SJCRH30 (cell line): Measurements from ENCODE around the gene POLR3K. TPM values are rescaled to one million over a fixed set of nuclear protein-coding genes. Genes with fewer than 3 reads are reported as not detected.

Experiments
- DNase-seq, 2 experiments: peaks; one replicate each; pipeline ENCODE4 v3.0.0-alpha.2; 2015 to 2020
- H3K27ac ChIP-seq: fragments of 250-450 bp; sonication (Bioruptor Pico); 2 replicates; pipeline ENCODE4 v1.5.1; 2020; ENCODE audit warnings: mild to moderate bottlenecking, moderate library complexity
- H3K27me3 ChIP-seq: fragments of 250-450 bp; sonication (Bioruptor Pico); 2 replicates; pipeline ENCODE4 v1.5.1; 2020; ENCODE audit warnings: mild to moderate bottlenecking, moderate library complexity
- H3K36me3 ChIP-seq: fragments of 250-450 bp; sonication (Bioruptor Pico); 2 replicates; pipeline ENCODE4 v1.5.1; 2020; ENCODE audit warnings: mild to moderate bottlenecking, moderate library complexity
- H3K4me1 ChIP-seq: fragments of 250-450 bp; sonication (Bioruptor Pico); 2 replicates; pipeline ENCODE4 v1.5.1; 2020; ENCODE audit warnings: mild to moderate bottlenecking, moderate library complexity
- H3K4me3 ChIP-seq: fragments of 250-450 bp; sonication (Bioruptor Pico); 2 replicates; pipeline ENCODE4 v1.5.1; 2020; ENCODE audit warnings: mild to moderate bottlenecking, moderate library complexity
- H3K9me3 ChIP-seq: fragments of 250-450 bp; sonication (Bioruptor Pico); replicated peaks from 2 replicates; pipeline ENCODE4 v1.5.1; 2020; ENCODE audit warnings: mild to moderate bottlenecking, moderate library complexity
- total RNA-seq: library from RNA; depleted of rRNA; stranded (reverse); fragments of >200 nt; shearing (Covaris generic); gene quantifications from 2 replicates; pipeline ENCODE4 v1.2.3, GENCODE V29; 2014; rRNA removed

The POLR3K gene
- 20.9 and 24.3 TPM in 2 replicates for total RNA-seq

- peaks cover 39% of the 10 kb centered on the region for H3K36me3 ChIP-seq
- no peaks in the 10 kb centered on the region for H3K4me1 ChIP-seq
- H3K9me3 ChIP-seq: no peaks in the 10 kb centered on the region
- no peaks in the 10 kb centered on the region for H3K27me3 ChIP-seq
- H3K27ac ChIP-seq: peak within 1 kb of the TSS; percentile 59
- H3K4me3 ChIP-seq: peak within 1 kb of the TSS; percentile 79
- DNase-seq: peak; percentile 98 to 99
These were observed at the start of gene POLR3K, which contains the start of gene SNRNP25 for GRCh38 chr16:53346-54236. Gene POLR3K (minus strand): TSS chr16:53608. CDS start chr16:53586, 22 bp downstream. Gene SNRNP25 (plus strand): TSS chr16:53828. CDS start chr16:54017, 189 bp downstream.

- DNase-seq: peak; percentile 45 to 60
- Histone ChIP-seq H3K27me3 (no peaks in the 10 kb centered on the region), H3K4me3 (no peak overlapping the region), H3K36me3 (peaks cover 4% of the 10 kb centered on the region; the same call in 1 of the 2 replicates), H3K27ac (no peak overlapping the region), H3K9me3 (no peaks in the 10 kb centered on the region), H3K4me1 (no peaks in the 10 kb centered on the region)
These were observed 48.9 kb upstream of the POLR3K start for GRCh38 chr16:102060-102855.

- H3K9me3 ChIP-seq: no peaks in the 10 kb centered on the region
- H3K36me3 ChIP-seq: peaks cover 4% of the 10 kb centered on the region; the same call in 1 of the 2 replicates
- no peak overlapping the region for H3K27ac ChIP-seq
- H3K4me3 ChIP-seq: no peak overlapping the region
- H3K27me3 ChIP-seq: no peaks in the 10 kb centered on the region
- no peaks in the 10 kb centered on the region for H3K4me1 ChIP-seq
- DNase-seq: no peak
These were observed 48.2 kb upstream of the POLR3K start for GRCh38 chr16:101586-101985.

- Histone ChIP-seq H3K9me3 (no peaks in the 10 kb centered on the region), H3K4me1 (no peaks in the 10 kb centered on the region), H3K4me3 (no peak overlapping the region), H3K27me3 (no peaks in the 10 kb centered on the region), H3K27ac (no peak overlapping the region), H3K36me3 (peaks cover 4% of the 10 kb centered on the region; the same call in 1 of the 2 replicates)
- no peak for DNase-seq
These were observed 47.6 kb upstream of the POLR3K start for GRCh38 chr16:100989-101388.

GRCh38 chr16:97822-98221, 44.4 kb upstream of the POLR3K start:
- Histone ChIP-seq H3K4me3 (no peak overlapping the region), H3K4me1 (no peaks in the 10 kb centered on the region), H3K36me3 (peaks cover 4% of the 10 kb centered on the region; the same call in 1 of the 2 replicates), H3K27me3 (no peaks in the 10 kb centered on the region), H3K9me3 (no peaks in the 10 kb centered on the region), H3K27ac (no peak overlapping the region)
- no peak for DNase-seq

- peaks cover 4% of the 10 kb centered on the region; the same call in 1 of the 2 replicates for H3K36me3 ChIP-seq
- peaks cover 5% of the 10 kb centered on the region; the same call in 1 of the 2 replicates for H3K4me1 ChIP-seq
- H3K27me3 ChIP-seq: no peaks in the 10 kb centered on the region
- no peak overlapping the region for H3K27ac ChIP-seq
- no peaks in the 10 kb centered on the region for H3K9me3 ChIP-seq
- DNase-seq: peak; percentile 95 to 97
- H3K4me3 ChIP-seq: no peak overlapping the region
These were observed 43.5 kb upstream of the POLR3K start for GRCh38 chr16:96935-97381.

- peaks cover 4% of the 10 kb centered on the region; the same call in 1 of the 2 replicates for H3K36me3 ChIP-seq
- H3K4me3 ChIP-seq: no peak overlapping the region
- no peaks in the 10 kb centered on the region for H3K9me3 ChIP-seq
- no peak for DNase-seq
- H3K4me1 ChIP-seq: peaks cover 7% of the 10 kb centered on the region; the same call in 1 of the 2 replicates
- H3K27ac ChIP-seq: no peak overlapping the region
- no peaks in the 10 kb centered on the region for H3K27me3 ChIP-seq
These were observed 41.5 kb upstream of the POLR3K start for GRCh38 chr16:94918-95265.

GRCh38 chr16:92431-93339, 39.3 kb upstream of the POLR3K start:
- peaks cover 7% of the 10 kb centered on the region; the same call in 1 of the 2 replicates for H3K4me1 ChIP-seq
- H3K27ac ChIP-seq: no peak overlapping the region
- H3K27me3 ChIP-seq: no peaks in the 10 kb centered on the region
- DNase-seq: no peak
- H3K9me3 ChIP-seq: no peaks in the 10 kb centered on the region
- H3K4me3 ChIP-seq: no peak overlapping the region
- H3K36me3 ChIP-seq: no peaks in the 10 kb centered on the region; the same call in 1 of the 2 replicates

GRCh38 chr16:91484-91883, 38.1 kb upstream of the POLR3K start:
- H3K9me3 ChIP-seq: no peaks in the 10 kb centered on the region
- H3K27me3 ChIP-seq: no peaks in the 10 kb centered on the region
- H3K4me1 ChIP-seq: peaks cover 14% of the 10 kb centered on the region
- H3K36me3 ChIP-seq: no peaks in the 10 kb centered on the region; the same call in 1 of the 2 replicates
- H3K4me3 ChIP-seq: no peak overlapping the region
- no peak overlapping the region for H3K27ac ChIP-seq
- peak; percentile 59 to 76 for DNase-seq

GRCh38 chr16:89391-90302, 36.2 kb upstream of the POLR3K start:
- H3K9me3 ChIP-seq: no peaks in the 10 kb centered on the region
- H3K4me1 ChIP-seq: peaks cover 31% of the 10 kb centered on the region
- H3K27me3 ChIP-seq: no peaks in the 10 kb centered on the region
- DNase-seq: no peak
- H3K4me3 ChIP-seq: no peak overlapping the region
- H3K36me3 ChIP-seq: no peaks in the 10 kb centered on the region; the same call in 1 of the 2 replicates
- no peak overlapping the region for H3K27ac ChIP-seq

GRCh38 chr16:88613-89012, 35.2 kb upstream of the POLR3K start:
- no peak overlapping the region for H3K4me3 ChIP-seq
- no peak for DNase-seq
- H3K9me3 ChIP-seq: no peaks in the 10 kb centered on the region
- peaks cover 41% of the 10 kb centered on the region for H3K4me1 ChIP-seq
- no peaks in the 10 kb centered on the region for H3K27me3 ChIP-seq
- H3K27ac ChIP-seq: no peak overlapping the region
- H3K36me3 ChIP-seq: no peaks in the 10 kb centered on the region; the same call in 1 of the 2 replicates

- peaks cover 40% of the 10 kb centered on the region for H3K4me1 ChIP-seq
These were observed 33.1 kb upstream of the POLR3K start for GRCh38 chr16:86483-86952.

GRCh38 chr16:85865-86264, 32.5 kb upstream of the POLR3K start:
- no peaks in the 10 kb centered on the region for H3K27me3 ChIP-seq
- H3K27ac ChIP-seq: no peak overlapping the region; the same call in 1 of the 2 replicates
- no peak overlapping the region for H3K4me3 ChIP-seq
- H3K36me3 ChIP-seq: no peaks in the 10 kb centered on the region; the same call in 1 of the 2 replicates
- no peaks in the 10 kb centered on the region for H3K9me3 ChIP-seq
- H3K4me1 ChIP-seq: peaks cover 40% of the 10 kb centered on the region
- DNase-seq: no peak

More at GRCh38 chr16:86483-86952, 33.1 kb upstream of the POLR3K start:
- Histone ChIP-seq H3K4me3 (no peak overlapping the region), H3K9me3 (no peaks in the 10 kb centered on the region), H3K27me3 (no peaks in the 10 kb centered on the region), H3K36me3 (no peaks in the 10 kb centered on the region; the same call in 1 of the 2 replicates), H3K27ac (peak overlapping the region; percentile 23; the same call in 1 of the 2 replicates)
- peak; percentile 86 to 89 for DNase-seq
